Gastrocnemius medialis (tissue), 4 donors: Measurements from ENCODE around the gene WASHC2A. TPM values are rescaled to one million over a fixed set of nuclear protein-coding genes. Genes with fewer than 3 reads are reported as not detected.
"Not testable (repeated sequence)": the region's sequence is repeated elsewhere in the genome, so short reads cannot be mapped to it uniquely, and the experiment has no call there.

Source experiments
- ATAC-seq, 2 donors: fragments of 150-250 bp; one replicate each; pipeline ENCODE4 v1.9.1; 2016
- DNase-seq, 2 donors: peaks; one replicate each; pipeline ENCODE4 v3.0.0-alpha.2; 2019
- H3K27ac ChIP-seq, 4 donors: fragments of 200-600 bp; sonication (generic); 1 replicate in 1 of 4; 2 replicates in 3 of 4; pipeline ENCODE4 v1.5.1; 2016 to 2018; ENCODE audit warnings: mild to moderate bottlenecking in 2 of 4, moderate library complexity in 1 of 4
- H3K27me3 ChIP-seq, 3 donors: fragments of 200-600 bp; sonication (generic) in 2 of 3; 1 replicate in 1 of 3; 2 replicates in 2 of 3; pipeline versions ENCODE4 v1.5.1 to v1.6.0; 2016 to 2019; ENCODE audit warnings: mild to moderate bottlenecking in 1 of 3, moderate library complexity in 1 of 3
- H3K36me3 ChIP-seq, 2 donors: fragments of 200-600 bp; sonication (generic) in 1 of 2; one replicate each; pipeline ENCODE4 v1.5.1; 2017 to 2018
- H3K4me1 ChIP-seq, 2 donors: fragments of 200-600 bp; sonication (generic) in 1 of 2; one replicate each; pipeline ENCODE4 v1.5.1; 2016 to 2017; ENCODE audit warnings: mild to moderate bottlenecking in 2 of 2
- H3K4me3 ChIP-seq, 4 donors: fragments of 200-600 bp; sonication (generic) in 3 of 4; 1 replicate in 1 of 4; 2 replicates in 3 of 4; pipeline ENCODE4 v1.5.1; 2016 to 2019; ENCODE audit warnings: mild to moderate bottlenecking in 2 of 4
- H3K9me3 ChIP-seq, 3 donors: fragments of 200-600 bp; sonication (generic) in 2 of 3; 1 replicate in 1 of 3; 2 replicates in 2 of 3; pipeline ENCODE4 v1.5.1; 2016 to 2019
- POLR2A ChIP-seq, 2 donors: fragments of 450-650 bp; IDR thresholded peaks; one replicate each; pipeline ENCODE4 v1.6.1; 2017; ENCODE audit warnings: antibody characterized with exemption in 2 of 2, mild to moderate bottlenecking in 2 of 2, moderate library complexity in 2 of 2
- in situ Hi-C, 4 donors: fragments of 200-750 bp; cut with MboI; loops; one replicate each; pipeline versions ENCODE4 v1.15.0 to v1.8.0; 2017; ENCODE audit warnings: low sequenced_read_pairs in 4 of 4
- intact Hi-C: fragments of 100-400 bp; cut with DNase I; formaldehyde crosslinking; loops from one replicate; pipeline ENCODE4 v1.15.1; 2023; ENCODE audit warnings: low total_unique reads
- total RNA-seq, 4 donors: library from RNA; depleted of rRNA; stranded (reverse); fragments of >200 nt; gene quantifications; one replicate each; pipeline versions ENCODE4 v1.1.0 to v1.2.3, GENCODE V29; 2016
- TF ChIP-seq, protein P1 (sequence below), 5 experiments: fragments of 450-650 bp in 3 of 5; fragments of 200-600 bp in 2 of 5; sonication (generic) in 2 of 5; IDR thresholded peaks in 4 of 5; conservative IDR thresholded peaks in 1 of 5; 1 replicate in 4 of 5; 2 replicates in 1 of 5; pipeline ENCODE4 v1.5.1; 2016 to 2019; ENCODE audit warnings: antibody characterized with exemption in 5 of 5, mild to moderate bottlenecking in 3 of 5, moderate library complexity in 3 of 5

WASHC2A gene
- total RNA-seq, 4 donors from 2014 or later = 19.7 to 24.9 (median 22.3) TPM

GRCh38 chr10:50055494-50056292 lies 12.1 kb upstream of the WASHC2A start:
- H3K27me3 ChIP-seq, DNase-seq, H3K9me3 ChIP-seq, in situ Hi-C loops, ATAC-seq, H3K27ac ChIP-seq, intact Hi-C loops, H3K4me1 ChIP-seq, H3K36me3 ChIP-seq, H3K4me3 ChIP-seq: not testable (repeated sequence)

- H3K4me3 ChIP-seq, H3K9me3 ChIP-seq, in situ Hi-C loops, H3K27ac ChIP-seq, H3K4me1 ChIP-seq, intact Hi-C loops, DNase-seq, H3K27me3 ChIP-seq, H3K36me3 ChIP-seq, ATAC-seq: not testable (repeated sequence)
These were observed 11.1 kb upstream of the WASHC2A start for GRCh38 chr10:50056654-50057053.

DNA sequence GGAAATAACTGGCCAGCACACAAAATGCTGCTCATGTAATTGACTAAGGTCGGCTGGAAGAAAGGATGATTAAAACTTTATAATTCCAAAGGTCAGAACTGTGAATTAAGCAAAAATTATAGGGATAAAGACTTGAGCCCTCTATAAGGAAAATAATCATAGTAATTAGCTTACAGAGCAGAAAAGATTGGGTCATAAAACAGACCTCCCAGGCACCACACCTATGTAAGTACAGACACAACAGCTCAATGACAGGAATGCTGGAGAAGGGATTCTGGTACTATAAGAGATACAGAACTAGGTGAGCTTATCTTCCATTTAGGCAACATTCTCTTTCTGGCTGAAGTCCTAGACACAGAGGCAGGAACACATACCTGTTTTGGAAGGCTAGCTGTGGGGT lies 9.0 kb upstream of the WASHC2A start:
- DNase-seq, H3K27ac ChIP-seq, H3K27me3 ChIP-seq, in situ Hi-C loops, H3K9me3 ChIP-seq, H3K36me3 ChIP-seq, intact Hi-C loops, H3K4me1 ChIP-seq, H3K4me3 ChIP-seq, ATAC-seq: not testable (repeated sequence)

GRCh38 chr10:50059946-50060345 lies 7.8 kb upstream of the WASHC2A start:
- H3K9me3 ChIP-seq, ATAC-seq, H3K4me3 ChIP-seq, H3K27ac ChIP-seq, H3K4me1 ChIP-seq, H3K36me3 ChIP-seq, in situ Hi-C loops, DNase-seq, H3K27me3 ChIP-seq: not testable (repeated sequence)
- intact Hi-C loops = loop anchor here (10.0 kb wide), 1 partner anchor 565 kb away; the partner anchor contains the start of gene SGMS1

DNA sequence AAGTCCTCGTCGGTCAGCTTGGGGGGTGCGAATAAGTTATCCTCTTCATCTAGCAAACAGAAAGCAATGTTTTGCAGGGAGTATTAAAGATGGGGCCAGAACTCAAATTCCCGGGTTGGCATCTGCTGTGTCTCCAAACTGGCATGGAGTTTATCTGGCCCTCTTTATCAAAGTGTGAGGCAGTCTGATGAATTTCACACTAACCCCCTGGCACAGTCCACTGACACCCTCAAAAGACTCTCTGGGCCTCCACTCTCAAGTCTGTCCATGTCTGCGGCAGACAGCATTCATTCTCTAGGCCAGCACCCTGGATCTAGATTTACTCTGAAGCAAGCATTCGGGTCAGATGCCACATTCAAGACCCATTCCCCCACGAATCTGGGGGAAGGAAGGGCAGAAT lies 6.2 kb upstream of the WASHC2A start:
- in situ Hi-C loops, DNase-seq, ATAC-seq, H3K27me3 ChIP-seq, H3K4me1 ChIP-seq, H3K4me3 ChIP-seq, H3K36me3 ChIP-seq, H3K27ac ChIP-seq, H3K9me3 ChIP-seq: not testable (repeated sequence)
- intact Hi-C loops = loop anchor here (10.0 kb wide), 1 partner anchor 563 kb away; the partner anchor contains the start of gene SGMS1

GRCh38 chr10:50063100-50063499 lies 4.7 kb upstream of the WASHC2A start:
- ATAC-seq = no peak
- Histone ChIP-seq H3K36me3 (no peaks in the 10 kb centered on the region), H3K27ac (no peak overlapping the region), H3K4me3 (no peak overlapping the region), H3K9me3 (no peaks in the 10 kb centered on the region), H3K4me1 (peaks cover 0 to 5% of the 10 kb centered on the region in 2 donors), H3K27me3 (no peaks in the 10 kb centered on the region)
- no peak for TF ChIP-seq POLR2A (IDR thresholded peaks at IDR 0.05)
- TF ChIP-seq, protein P1, sequence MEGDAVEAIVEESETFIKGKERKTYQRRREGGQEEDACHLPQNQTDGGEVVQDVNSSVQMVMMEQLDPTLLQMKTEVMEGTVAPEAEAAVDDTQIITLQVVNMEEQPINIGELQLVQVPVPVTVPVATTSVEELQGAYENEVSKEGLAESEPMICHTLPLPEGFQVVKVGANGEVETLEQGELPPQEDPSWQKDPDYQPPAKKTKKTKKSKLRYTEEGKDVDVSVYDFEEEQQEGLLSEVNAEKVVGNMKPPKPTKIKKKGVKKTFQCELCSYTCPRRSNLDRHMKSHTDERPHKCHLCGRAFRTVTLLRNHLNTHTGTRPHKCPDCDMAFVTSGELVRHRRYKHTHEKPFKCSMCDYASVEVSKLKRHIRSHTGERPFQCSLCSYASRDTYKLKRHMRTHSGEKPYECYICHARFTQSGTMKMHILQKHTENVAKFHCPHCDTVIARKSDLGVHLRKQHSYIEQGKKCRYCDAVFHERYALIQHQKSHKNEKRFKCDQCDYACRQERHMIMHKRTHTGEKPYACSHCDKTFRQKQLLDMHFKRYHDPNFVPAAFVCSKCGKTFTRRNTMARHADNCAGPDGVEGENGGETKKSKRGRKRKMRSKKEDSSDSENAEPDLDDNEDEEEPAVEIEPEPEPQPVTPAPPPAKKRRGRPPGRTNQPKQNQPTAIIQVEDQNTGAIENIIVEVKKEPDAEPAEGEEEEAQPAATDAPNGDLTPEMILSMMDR (IDR thresholded peaks at IDR 0.05 in 4 of 5, conservative IDR thresholded peaks at IDR 0.05 in 1 of 5) = no peak
- intact Hi-C loops (loop anchor here (10.0 kb wide), 1 partner anchor 562 kb away; the partner anchor contains the start of gene SGMS1), in situ Hi-C loops (no loop called here)
- no peak for DNase-seq

- H3K9me3 ChIP-seq, in situ Hi-C loops, H3K36me3 ChIP-seq, DNase-seq, H3K27me3 ChIP-seq, H3K4me1 ChIP-seq: not testable (repeated sequence)
- Histone ChIP-seq H3K27ac (peak overlapping the region in 3 of 4 donors; percentile 74 to 92 (median 84)), H3K4me3 (peak overlapping the region; percentile 70 to 98 (median 84))
- intact Hi-C loops = loop anchor here (10.0 kb wide), 1 partner anchor 556 kb away; the partner anchor contains the start of gene SGMS1
- ATAC-seq = peak; percentile 5 to 11
These were observed 552 bp downstream of the WASHC2A start for GRCh38 chr10:50068352-50068659.

GRCh38 chr10:50075139-50075538 lies 7.4 kb downstream of the WASHC2A start:
- H3K4me3 ChIP-seq, ATAC-seq, H3K27ac ChIP-seq, H3K36me3 ChIP-seq, in situ Hi-C loops, DNase-seq, H3K9me3 ChIP-seq, H3K4me1 ChIP-seq, H3K27me3 ChIP-seq, intact Hi-C loops: not testable (repeated sequence)

DNA sequence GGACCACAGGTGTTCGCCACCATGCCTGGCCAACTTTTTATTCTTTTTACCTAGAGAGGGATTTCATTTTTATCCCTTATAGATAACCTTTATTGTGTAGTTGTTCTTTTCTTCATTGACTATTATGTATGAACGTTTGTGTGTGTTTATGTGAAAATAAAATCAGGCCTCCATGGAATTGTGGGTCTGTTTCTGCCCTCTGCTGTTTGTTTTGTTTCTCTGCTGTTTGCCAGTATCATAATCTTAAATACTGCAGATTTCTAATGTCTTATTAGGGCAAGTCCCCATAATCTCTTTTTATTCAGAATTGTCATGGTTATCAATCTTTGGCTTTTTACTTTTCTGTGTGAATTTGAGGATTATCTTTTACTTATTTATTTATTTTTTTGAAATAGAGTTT lies 7.8 kb downstream of the WASHC2A start:
- in situ Hi-C loops, ATAC-seq, H3K9me3 ChIP-seq, H3K27me3 ChIP-seq, intact Hi-C loops, H3K36me3 ChIP-seq, DNase-seq, H3K27ac ChIP-seq, H3K4me1 ChIP-seq, H3K4me3 ChIP-seq: not testable (repeated sequence)

DNA sequence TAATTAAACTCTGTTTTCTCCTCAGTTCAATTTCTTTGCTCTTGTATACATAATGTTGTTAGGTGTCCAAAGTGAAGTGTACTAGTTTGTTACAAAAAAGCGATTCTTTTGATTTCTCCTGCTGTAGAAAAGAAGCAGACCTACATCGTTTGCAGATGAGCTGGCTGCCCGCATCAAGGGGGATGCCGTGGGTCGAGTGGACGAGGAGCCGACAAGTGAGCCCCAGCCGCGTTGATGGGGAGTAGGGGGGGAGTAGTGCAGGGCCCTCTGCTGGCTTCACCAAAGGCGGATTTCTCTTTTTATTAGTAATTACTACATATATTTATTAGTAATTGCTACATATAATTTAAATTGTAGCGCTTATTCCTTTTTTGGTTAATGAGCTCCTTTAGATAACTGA lies 23.6 kb downstream of the WASHC2A start:
- ATAC-seq, intact Hi-C loops, H3K4me3 ChIP-seq, H3K36me3 ChIP-seq, H3K27ac ChIP-seq, H3K9me3 ChIP-seq, H3K27me3 ChIP-seq, in situ Hi-C loops, DNase-seq, H3K4me1 ChIP-seq: not testable (repeated sequence)

DNA sequence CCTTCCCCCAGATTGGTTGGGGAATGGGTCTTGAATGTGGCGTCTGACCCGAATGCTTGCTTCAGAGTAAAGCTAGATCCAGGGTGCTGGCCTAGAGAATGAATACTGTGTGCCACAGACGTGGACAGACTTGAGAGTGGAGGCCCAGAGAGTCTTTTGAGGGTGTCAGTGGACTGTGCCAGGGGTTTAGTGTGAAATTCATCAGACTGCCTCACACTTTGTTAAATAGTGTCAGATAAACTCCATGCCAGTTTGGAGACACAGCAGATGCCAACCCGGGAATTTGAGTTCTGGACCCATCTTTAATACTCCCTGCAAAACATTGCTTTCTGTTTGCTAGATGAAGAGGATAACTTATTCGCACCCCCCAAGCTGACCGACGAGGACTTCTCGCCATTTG lies 25.2 kb downstream of the WASHC2A start:
- intact Hi-C loops, H3K36me3 ChIP-seq, H3K4me3 ChIP-seq, ATAC-seq, H3K27ac ChIP-seq, H3K27me3 ChIP-seq, H3K9me3 ChIP-seq, DNase-seq, in situ Hi-C loops, H3K4me1 ChIP-seq: not testable (repeated sequence)
